IMR-90 (cell line): ENCODE data around the gene ZCCHC3. TPM values are rescaled to one million over a fixed set of nuclear protein-coding genes. Genes with fewer than 3 reads are reported as not detected.

Source experiments
- ATAC-seq: fragments of 200-7000 bp; cut with Tn5 transposase; 2 replicates; pipeline ENCODE4 v1.9.1; 2020; ENCODE audit warnings: low read depth, mild to moderate bottlenecking, moderate library complexity
- BruUV-seq: library from RNA; stranded (reverse); fragments of 400-500 nt; replicated peaks from 2 replicates; lab custom pipeline; 2021; lab: Mats Ljungman, UMichigan
- CTCF ChIA-PET: fragments of 300-600 bp; formaldehyde crosslinking; extraction: SDS; loops from one replicate; lab custom pipeline; 2021; ENCODE audit warnings: antibody characterized with exemption; lab: Yijun Ruan, JAX
- POLR2A ChIA-PET: fragments of 300-600 bp; sonication (Branson Sonifier 250); formaldehyde crosslinking; loops from one replicate; lab custom pipeline; 2022; ENCODE audit warnings: antibody characterized with exemption; ENCODE audit not compliant: unreplicated experiment; lab: Charles Lee
- DNase-seq: peaks from one replicate; pipeline ENCODE4 v3.0.0; 2013
- H2AFZ ChIP-seq: replicated peaks from 2 replicates; pipeline ENCODE3; 2013; ENCODE audit warnings: low read length, mild to moderate bottlenecking; ENCODE audit not compliant: poor library complexity
- H2AK5ac ChIP-seq: 2 replicates; pipeline ENCODE4 v1.6.1; 2013; ENCODE audit warnings: low read depth, low read length, inconsistent platforms
- H2AK9ac ChIP-seq: replicated peaks from 2 replicates; pipeline ENCODE3; 2013; ENCODE audit warnings: mild to moderate bottlenecking, low read depth, low read length, moderate library complexity; ENCODE audit not compliant: poor library complexity
- H2BK120ac ChIP-seq: 2 replicates; pipeline ENCODE4 v1.6.1; 2013; ENCODE audit warnings: low read depth, low read length, inconsistent platforms
- H2BK15ac ChIP-seq: 3 replicates; pipeline ENCODE4 v1.6.1; 2013; ENCODE audit warnings: low read depth, low read length, inconsistent platforms
- H2BK20ac ChIP-seq: 2 replicates; pipeline ENCODE4 v1.6.1; 2013; ENCODE audit warnings: low read depth, mild to moderate bottlenecking, inconsistent platforms, low read length, moderate library complexity
- H2BK5ac ChIP-seq: 2 replicates; pipeline ENCODE4 v1.6.1; 2013; ENCODE audit warnings: mild to moderate bottlenecking, low read depth, low read length, inconsistent platforms; ENCODE audit not compliant: poor library complexity, severe bottlenecking
- H3K14ac ChIP-seq: replicated peaks from 2 replicates; pipeline ENCODE4 v1.6.1; 2013; ENCODE audit warnings: low read depth, low read length, inconsistent platforms
- H3K18ac ChIP-seq: 2 replicates; pipeline ENCODE4 v1.6.1; 2013; ENCODE audit warnings: low read depth, low read length, control low read depth
- H3K23ac ChIP-seq: 2 replicates; pipeline ENCODE4 v1.6.1; 2013; ENCODE audit warnings: low read depth, low read length, inconsistent platforms
- H3K27ac ChIP-seq: 2 replicates; pipeline ENCODE4 v1.5.1; 2013; ENCODE audit warnings: mild to moderate bottlenecking, control low read depth, low read length; ENCODE audit not compliant: insufficient read depth
- H3K27me3 ChIP-seq: 2 replicates; pipeline ENCODE4 v1.6.1; 2013; ENCODE audit warnings: low read length; ENCODE audit not compliant: control insufficient read depth, insufficient read depth
- H3K36me3 ChIP-seq: 2 replicates; pipeline ENCODE4 v1.6.1; 2013; ENCODE audit warnings: low read length, mixed read lengths; ENCODE audit not compliant: control insufficient read depth, insufficient read depth
- H3K4ac ChIP-seq: 2 replicates; pipeline ENCODE4 v1.6.1; 2013; ENCODE audit warnings: low read depth, low read length, inconsistent platforms
- H3K4me1 ChIP-seq: 2 replicates; pipeline ENCODE4 v1.6.1; 2013; ENCODE audit warnings: low read length, mixed read lengths; ENCODE audit not compliant: control insufficient read depth, insufficient read depth
- H3K4me2 ChIP-seq: 2 replicates; pipeline ENCODE4 v1.6.1; 2013; ENCODE audit warnings: low read depth, mild to moderate bottlenecking, control low read depth, low read length, moderate library complexity
- H3K4me3 ChIP-seq: 2 replicates; pipeline ENCODE4 v1.5.1; 2013; ENCODE audit warnings: low read depth, mild to moderate bottlenecking, control low read depth, low read length, moderate library complexity; ENCODE audit not compliant: insufficient read depth
- H3K56ac ChIP-seq: 2 replicates; pipeline ENCODE4 v1.6.1; 2013; ENCODE audit warnings: low read length, inconsistent platforms; ENCODE audit not compliant: insufficient read depth; ENCODE audit errors: extremely low read depth
- H3K79me1 ChIP-seq, 2 experiments: 2 replicates each; pipeline ENCODE4 v1.6.1; 2013; ENCODE audit warnings: low read length in 2 of 2, inconsistent platforms in 1 of 2, low read depth in 1 of 2
- H3K9ac ChIP-seq: 2 replicates; pipeline ENCODE4 v1.6.1; 2013; ENCODE audit warnings: low read depth, low read length, control low read depth
- H3K9me1 ChIP-seq: 2 replicates; pipeline ENCODE4 v1.6.1; 2013; ENCODE audit warnings: low read length, inconsistent platforms; ENCODE audit not compliant: insufficient read depth
- H3K9me3 ChIP-seq: 2 replicates; pipeline ENCODE4 v1.6.1; 2013; ENCODE audit warnings: low read length; ENCODE audit not compliant: control insufficient read depth, insufficient read depth
- H4K20me1 ChIP-seq: 2 replicates; pipeline ENCODE4 v1.6.1; 2013; ENCODE audit warnings: low read length, inconsistent platforms; ENCODE audit not compliant: insufficient read depth
- H4K5ac ChIP-seq: 2 replicates; pipeline ENCODE4 v1.6.1; 2013; ENCODE audit warnings: mild to moderate bottlenecking, low read depth, low read length, control low read depth
- H4K8ac ChIP-seq, 2 experiments: 2 replicates each; pipeline ENCODE4 v1.6.1; 2013; ENCODE audit warnings: low read depth in 2 of 2, low read length in 2 of 2, control low read depth in 1 of 2, inconsistent platforms in 1 of 2
- H4K91ac ChIP-seq: 2 replicates; pipeline ENCODE4 v1.6.1; 2013; ENCODE audit warnings: low read depth, low read length, inconsistent platforms; ENCODE audit not compliant: insufficient read depth
- MAFK ChIP-seq: IDR thresholded peaks from 2 replicates; pipeline ENCODE4 v1.6.1; 2012; ENCODE audit warnings: low read depth, low read length, improper control_type of control experiment
- USF2 ChIP-seq: fragments of 150-350 bp; IDR thresholded peaks from 2 replicates; pipeline ENCODE4 v1.6.1; 2017; ENCODE audit warnings: mild to moderate bottlenecking, antibody characterized with exemption, low read length, low read depth
- WGBS, 2 experiments: methylation state at CpG; one replicate each; pipeline versions ENCODE4 v1.1.5 to v1.1.7; 2013; ENCODE audit warnings: missing lambda C conversion rate in 2 of 2; ENCODE audit not compliant: insufficient read length in 1 of 2; ENCODE audit errors: extremely low coverage in 2 of 2; 5-methylcytosine and 5-hydroxymethylcytosine counted together
- dilution Hi-C: fragments of 300-500 bp; cut with HindIII; formaldehyde crosslinking; loops from one replicate; pipeline ENCODE4 v1.14.3; 2018; ENCODE audit warnings: low sequenced_read_pairs; ENCODE audit not compliant: unreplicated experiment
- in situ Hi-C: fragments of 300-500 bp; cut with MboI; formaldehyde crosslinking; loops from 3 replicates; pipeline ENCODE4 v1.14.3; 2019; ENCODE audit warnings: low sequenced_read_pairs, inconsistent platforms, mixed read lengths
- intact Hi-C: fragments of 100-400 bp; cut with micrococcal nuclease; formaldehyde crosslinking; loops from 2 replicates; pipeline ENCODE4 v1.10.0; 2022
- polyA plus RNA-seq, 3 experiments: library from polyadenylated mRNA; depleted of rRNA; stranded (reverse); fragments of >200 nt; gene quantifications; 2 replicates each; pipeline ENCODE4 v1.2.3, GENCODE V29; 2012; ENCODE audit warnings: low replicate concordance in 1 of 3
- total RNA-seq: library from RNA; depleted of rRNA; stranded (reverse); fragments of >200 nt; gene quantifications from 2 replicates; pipeline ENCODE4 v1.2.3, GENCODE V29; 2012

ZCCHC3 gene
- total and polyA plus RNA-seq, 2 of the 4 experiments (the other 2 are of a cell fraction) = 8.2 to 10.9 TPM

- no peak overlapping the region for H3K23ac ChIP-seq
- H3K79me1 ChIP-seq = peaks cover 0 to 4% of the 10 kb centered on the region in 2 experiments; a peak in 1 of 4 replicates
- no peak overlapping the region for H3K9ac ChIP-seq
- H3K27ac ChIP-seq = no peak overlapping the region
- no peaks in the 10 kb centered on the region for H3K27me3 ChIP-seq
- no peak for TF ChIP-seq USF2
- peak; percentile 31; the same call in 1 of the 2 replicates for TF ChIP-seq MAFK
- no peak overlapping the region for H2BK120ac ChIP-seq
- H3K9me3 ChIP-seq = no peaks in the 10 kb centered on the region
- in situ Hi-C loops = no loop called here
- DNase-seq (no peak), ATAC-seq (no peak)
- no CpG with 5 or more reads among the region's 5 CpGs for WGBS, 2 experiments
- no peak overlapping the region for H4K91ac ChIP-seq
- no TSS peak for BruUV-seq
- H2AK5ac ChIP-seq = no peak overlapping the region
- no peak overlapping the region for H2AFZ ChIP-seq
- H4K5ac ChIP-seq = no peak overlapping the region
- dilution Hi-C loops = no loop called here
- H4K20me1 ChIP-seq = no peaks in the 10 kb centered on the region
- H3K4me3 ChIP-seq = no peak overlapping the region
- no peak overlapping the region for H4K8ac ChIP-seq
- H3K4me2 ChIP-seq = no peak overlapping the region
- no peaks in the 10 kb centered on the region for H3K36me3 ChIP-seq
- no peak overlapping the region for H2BK5ac ChIP-seq
- H2BK20ac ChIP-seq = no peak overlapping the region
- no peak overlapping the region for H3K14ac ChIP-seq
- no peak overlapping the region for H3K4ac ChIP-seq
- H2BK15ac ChIP-seq = no peak overlapping the region
- H3K56ac ChIP-seq = no peak overlapping the region
- H3K18ac ChIP-seq = no peak overlapping the region
- ChIA-PET CTCF (no interaction called here), POLR2A (no interaction called here)
- no peak overlapping the region for H2AK9ac ChIP-seq
- intact Hi-C loops = no loop called here
- H3K9me1 ChIP-seq = peaks cover 3% of the 10 kb centered on the region; the same call in 1 of the 2 replicates
- peaks cover 17% of the 10 kb centered on the region for H3K4me1 ChIP-seq
Measured at GRCh38 chr20:313402-313801, 16.0 kb downstream of the ZCCHC3 start.
